Vagina (tissue), 2 donors: ENCODE results near the gene ZMAT2.

ENCODE experiments used
- CTCF ChIP-seq, 3 experiments: fragments of 450-650 bp in 2 of 3; fragments of 200-600 bp in 1 of 3; sonication (generic) in 1 of 3; IDR thresholded peaks; one replicate each; pipeline ENCODE4 v1.5.1; 2017 to 2019; ENCODE audit warnings: antibody characterized with exemption in 3 of 3, mild to moderate bottlenecking in 2 of 3, moderate library complexity in 2 of 3
- POLR2A ChIP-seq, 2 donors: fragments of 450-650 bp; IDR thresholded peaks; one replicate each; pipeline ENCODE4 v1.6.1; 2017; ENCODE audit warnings: antibody characterized with exemption in 2 of 2, mild to moderate bottlenecking in 2 of 2, moderate library complexity in 2 of 2

- no peak for TF ChIP-seq POLR2A (IDR thresholded peaks at IDR 0.05)
- TF ChIP-seq CTCF (IDR thresholded peaks at IDR 0.05), result no peak
Measured at GRCh38 chr5:140690941-140691924, 9.0 kb upstream of the ZMAT2 start, which contains the start of the genes HARS1 and HARS2.
